Measurements from ENCODE around the gene CRACR2A.

DNA sequence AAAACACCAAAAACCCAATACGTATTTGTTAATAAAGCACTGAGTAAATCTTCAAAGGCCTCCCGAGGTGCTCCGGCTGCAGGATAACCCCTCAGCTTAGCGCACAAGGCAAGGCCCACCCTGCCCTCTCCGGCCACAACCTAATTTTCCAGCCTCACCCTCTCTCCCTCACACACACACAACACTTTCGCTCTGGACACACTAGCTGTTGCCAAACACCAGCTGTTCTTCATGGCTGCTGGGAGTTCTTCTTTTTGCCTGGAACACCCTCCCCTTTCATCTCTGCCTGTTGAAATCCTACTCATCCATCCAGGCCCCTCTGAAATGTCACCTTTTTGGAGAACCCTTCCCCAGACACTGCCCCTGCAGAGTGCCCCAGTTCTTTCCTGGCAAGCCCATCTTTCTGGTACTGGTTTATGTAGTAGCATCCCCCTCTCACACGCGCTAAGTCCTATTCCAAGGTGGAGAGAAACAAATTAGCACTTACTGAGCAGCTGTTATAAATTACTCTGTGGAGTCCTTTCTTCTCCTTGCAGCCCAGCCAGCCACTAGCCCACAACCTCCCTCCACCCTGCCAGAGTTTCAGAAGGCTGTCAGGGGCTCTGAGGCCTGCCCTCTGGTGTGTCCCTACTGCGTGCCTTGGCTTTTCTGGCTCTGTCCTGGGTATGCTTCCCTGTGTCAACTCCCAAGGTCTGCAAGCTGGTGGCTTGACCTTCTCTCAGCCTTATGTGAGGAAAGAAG is 805 bp upstream of the CRACR2A start:
- TF ChIP-seq, protein P1, sequence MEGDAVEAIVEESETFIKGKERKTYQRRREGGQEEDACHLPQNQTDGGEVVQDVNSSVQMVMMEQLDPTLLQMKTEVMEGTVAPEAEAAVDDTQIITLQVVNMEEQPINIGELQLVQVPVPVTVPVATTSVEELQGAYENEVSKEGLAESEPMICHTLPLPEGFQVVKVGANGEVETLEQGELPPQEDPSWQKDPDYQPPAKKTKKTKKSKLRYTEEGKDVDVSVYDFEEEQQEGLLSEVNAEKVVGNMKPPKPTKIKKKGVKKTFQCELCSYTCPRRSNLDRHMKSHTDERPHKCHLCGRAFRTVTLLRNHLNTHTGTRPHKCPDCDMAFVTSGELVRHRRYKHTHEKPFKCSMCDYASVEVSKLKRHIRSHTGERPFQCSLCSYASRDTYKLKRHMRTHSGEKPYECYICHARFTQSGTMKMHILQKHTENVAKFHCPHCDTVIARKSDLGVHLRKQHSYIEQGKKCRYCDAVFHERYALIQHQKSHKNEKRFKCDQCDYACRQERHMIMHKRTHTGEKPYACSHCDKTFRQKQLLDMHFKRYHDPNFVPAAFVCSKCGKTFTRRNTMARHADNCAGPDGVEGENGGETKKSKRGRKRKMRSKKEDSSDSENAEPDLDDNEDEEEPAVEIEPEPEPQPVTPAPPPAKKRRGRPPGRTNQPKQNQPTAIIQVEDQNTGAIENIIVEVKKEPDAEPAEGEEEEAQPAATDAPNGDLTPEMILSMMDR (IDR thresholded peaks at IDR 0.05), result no peak
- TF ChIP-seq POLR2A (IDR thresholded peaks at IDR 0.05), result no peak

Data from upper lobe of left lung (tissue), 4 donors.